Omental fat pad (tissue), 4 donors: ENCODE results near the gene TBXAS1. TPM values are rescaled to one million over a fixed set of nuclear protein-coding genes. Genes with fewer than 3 reads are reported as not detected.

Experiments used
- ATAC-seq: fragments of 150-250 bp; one replicate; pipeline ENCODE4 v1.9.1; 2016; ENCODE audit warnings: mild to moderate bottlenecking, moderate library complexity; ENCODE audit not compliant: low FRiP score
- DNase-seq: peaks from one replicate; pipeline ENCODE4 v3.0.0-alpha.2; 2019; ENCODE audit warnings: low spot score
- total RNA-seq, 4 donors: library from RNA; depleted of rRNA; stranded (reverse); fragments of >200 nt; gene quantifications; one replicate each; pipeline ENCODE4 v1.1.0, GENCODE V29; 2016
- TF ChIP-seq, protein P1 (sequence below), 3 donors: fragments of 450-650 bp; IDR thresholded peaks; one replicate each; pipeline ENCODE4 v1.5.1; 2016 to 2017; ENCODE audit warnings: antibody characterized with exemption in 3 of 3, mild to moderate bottlenecking in 3 of 3, moderate library complexity in 2 of 3

Gene TBXAS1
- total RNA-seq, 4 donors from 2014 or later, result 22.2 to 63.4 (median 48.6) TPM

- TF ChIP-seq, protein P1, sequence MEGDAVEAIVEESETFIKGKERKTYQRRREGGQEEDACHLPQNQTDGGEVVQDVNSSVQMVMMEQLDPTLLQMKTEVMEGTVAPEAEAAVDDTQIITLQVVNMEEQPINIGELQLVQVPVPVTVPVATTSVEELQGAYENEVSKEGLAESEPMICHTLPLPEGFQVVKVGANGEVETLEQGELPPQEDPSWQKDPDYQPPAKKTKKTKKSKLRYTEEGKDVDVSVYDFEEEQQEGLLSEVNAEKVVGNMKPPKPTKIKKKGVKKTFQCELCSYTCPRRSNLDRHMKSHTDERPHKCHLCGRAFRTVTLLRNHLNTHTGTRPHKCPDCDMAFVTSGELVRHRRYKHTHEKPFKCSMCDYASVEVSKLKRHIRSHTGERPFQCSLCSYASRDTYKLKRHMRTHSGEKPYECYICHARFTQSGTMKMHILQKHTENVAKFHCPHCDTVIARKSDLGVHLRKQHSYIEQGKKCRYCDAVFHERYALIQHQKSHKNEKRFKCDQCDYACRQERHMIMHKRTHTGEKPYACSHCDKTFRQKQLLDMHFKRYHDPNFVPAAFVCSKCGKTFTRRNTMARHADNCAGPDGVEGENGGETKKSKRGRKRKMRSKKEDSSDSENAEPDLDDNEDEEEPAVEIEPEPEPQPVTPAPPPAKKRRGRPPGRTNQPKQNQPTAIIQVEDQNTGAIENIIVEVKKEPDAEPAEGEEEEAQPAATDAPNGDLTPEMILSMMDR (IDR thresholded peaks at IDR 0.05), result no peak
- DNase-seq, result no peak
- no peak for ATAC-seq
Observed at GRCh38 chr7:139854803-139855497, 25.9 kb downstream of the TBXAS1 start.

DNA sequence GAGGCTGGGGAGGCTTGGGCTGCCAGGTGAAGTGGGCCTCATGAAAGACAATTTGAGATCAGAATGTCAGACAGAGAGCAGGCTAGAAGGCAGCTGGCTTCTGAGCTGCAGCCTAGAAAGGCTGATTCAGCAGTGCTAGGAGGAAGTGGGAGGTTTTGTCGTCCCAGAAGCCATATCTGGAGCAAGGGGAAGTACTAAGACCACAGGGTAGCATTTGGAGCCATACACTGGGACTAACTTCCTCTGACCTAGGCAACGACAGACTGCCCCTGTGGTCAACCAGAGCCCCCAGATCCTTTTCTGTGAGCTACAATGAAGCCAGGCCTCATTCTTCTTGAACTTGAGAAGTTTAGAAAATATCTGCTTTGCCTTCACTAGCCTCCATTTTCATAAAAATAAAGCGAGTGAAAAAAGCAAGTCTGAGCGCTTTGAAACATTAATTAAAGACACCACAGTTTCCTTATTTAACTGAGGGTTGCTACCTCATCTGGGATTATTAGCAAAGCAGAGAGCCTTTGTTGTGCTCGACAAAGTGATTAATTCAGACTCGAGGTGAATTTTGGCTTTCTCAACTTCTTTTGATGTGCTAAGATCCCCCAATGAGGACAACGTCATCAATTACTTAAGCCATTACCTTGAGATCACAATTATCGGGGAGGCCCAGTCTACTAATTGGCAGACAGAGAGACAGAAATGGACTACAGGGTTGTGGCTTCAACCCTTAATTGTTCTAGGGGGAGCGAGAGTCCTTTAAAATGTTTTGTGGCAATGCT lies 26.6 kb downstream of the TBXAS1 start:
- TF ChIP-seq, protein P1 (IDR thresholded peaks at IDR 0.05), result no peak

DNA sequence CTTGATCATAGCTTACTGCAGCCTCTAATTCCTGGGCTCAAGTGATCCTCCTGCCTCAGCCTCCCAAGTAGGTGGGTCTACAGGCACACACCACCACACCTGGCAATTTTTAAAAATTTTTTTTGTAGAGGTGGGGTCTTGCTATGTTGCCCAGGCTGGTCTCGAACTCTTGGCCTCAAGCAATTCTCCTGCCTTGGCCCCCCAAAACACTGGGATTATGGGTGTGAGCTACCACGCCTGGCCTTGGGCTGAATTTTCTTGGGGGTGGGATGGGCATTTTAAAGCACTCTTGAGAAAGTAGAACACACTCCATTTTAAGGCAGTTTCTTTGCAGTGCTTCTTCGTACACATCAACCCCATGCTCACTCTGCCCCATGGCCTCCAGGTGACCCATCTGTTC lies 28.7 kb downstream of the TBXAS1 start:
- TF ChIP-seq, protein P1 (IDR thresholded peaks at IDR 0.05), result no peak
- DNase-seq (no peak), ATAC-seq (no peak)

More for the DNA sequence above, 26.6 kb downstream of the TBXAS1 start:
- ATAC-seq, result no peak
- no peak for DNase-seq

- DNase-seq, result no peak
- TF ChIP-seq, protein P1 (IDR thresholded peaks at IDR 0.05), result no peak
- ATAC-seq, result no peak
Observed at GRCh38 chr7:139860090-139860775, 31.2 kb downstream of the TBXAS1 start.

- ATAC-seq (no peak), DNase-seq (no peak)
- TF ChIP-seq, protein P1 (IDR thresholded peaks at IDR 0.05), result no peak
Observed at GRCh38 chr7:139861803-139862202, 32.7 kb downstream of the TBXAS1 start.

GRCh38 chr7:139866047-139866837 lies 37.2 kb downstream of the TBXAS1 start:
- DNase-seq, result no peak
- TF ChIP-seq, protein P1 (IDR thresholded peaks at IDR 0.05), result no peak
- ATAC-seq, result no peak
